Lung microvascular endothelial cell (primary cell): ENCODE measurements around the gene SPARCL1. TPM values are rescaled to one million over a fixed set of nuclear protein-coding genes. Genes with fewer than 3 reads are reported as not detected.
A peak's percentile ranks its signal among the peaks of the same experiment; 100 is the strongest.

Experiments
- DNase-seq, 2 donors: peaks; one replicate each; pipeline versions ENCODE4 v3.0.0 to v3.0.0-alpha.2; 2010; ENCODE audit warnings: low read depth in 2 of 2
- total RNA-seq: library from RNA; depleted of rRNA; stranded (reverse); fragments of >200 nt; gene quantifications from 2 replicates; pipeline ENCODE4 v1.2.1, GENCODE V29; 2014

The SPARCL1 gene
- total RNA-seq, 1 donor from 2014 or later = 4.2 TPM

- DNase-seq = no peak
Observed at GRCh38 chr4:87541521-87541920, 12.3 kb upstream of the SPARCL1 start.

- DNase-seq = peak in 1 of 2 donors; percentile 61
Observed at GRCh38 chr4:87540146-87541058, 11.2 kb upstream of the SPARCL1 start.

- DNase-seq = no peak
Observed at GRCh38 chr4:87532907-87533306, 3.7 kb upstream of the SPARCL1 start.

DNA sequence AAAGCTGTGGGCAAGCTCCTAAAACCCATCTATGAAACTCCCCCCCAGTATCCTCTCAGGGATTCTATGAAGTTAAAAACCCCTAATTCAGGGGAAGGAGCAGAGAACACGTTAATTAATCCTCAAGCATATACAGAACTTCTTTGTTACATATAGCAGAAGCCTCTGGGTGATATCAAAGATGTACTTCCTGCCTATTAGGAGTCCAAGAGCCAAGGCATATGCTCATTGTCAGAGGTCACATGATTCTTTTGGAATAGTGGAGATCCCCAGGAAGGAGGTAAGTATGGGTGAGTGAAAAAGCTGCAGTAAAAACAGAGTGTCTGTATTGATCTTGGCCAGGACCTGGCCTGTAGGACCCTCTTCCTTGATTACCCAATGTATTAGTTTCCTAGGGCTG lies 2.9 kb upstream of the SPARCL1 start:
- no peak for DNase-seq

- DNase-seq = peak in 1 of 2 donors; percentile 18
Observed at GRCh38 chr4:87531621-87532020, 2.4 kb upstream of the SPARCL1 start.

DNA sequence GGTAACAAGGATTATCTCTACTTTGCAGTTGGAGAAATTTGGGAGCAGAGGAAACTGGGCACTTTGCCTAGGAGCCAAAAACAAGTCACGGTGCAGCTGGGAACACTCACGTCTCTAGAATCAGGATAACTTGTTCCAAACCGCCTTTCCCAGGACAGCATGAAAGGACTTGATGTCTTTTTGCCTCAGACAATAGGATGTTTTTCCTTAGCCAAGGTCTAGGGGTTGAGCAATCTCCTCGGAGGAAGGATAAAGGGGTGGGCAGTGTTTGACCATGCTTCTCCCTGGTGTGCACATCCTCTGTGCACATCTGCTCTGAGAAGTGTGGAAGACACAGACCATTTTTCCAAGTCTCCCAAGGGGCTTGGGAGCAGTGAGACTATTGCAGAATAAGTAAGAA lies 1.7 kb upstream of the SPARCL1 start:
- DNase-seq = peak in 1 of 2 donors; percentile 57

GRCh38 chr4:87530229-87530628 lies 1.1 kb upstream of the SPARCL1 start:
- DNase-seq = no peak

GRCh38 chr4:87527431-87528220 lies 1.6 kb downstream of the SPARCL1 start:
- DNase-seq = peak in 1 of 2 donors; percentile 37

DNA sequence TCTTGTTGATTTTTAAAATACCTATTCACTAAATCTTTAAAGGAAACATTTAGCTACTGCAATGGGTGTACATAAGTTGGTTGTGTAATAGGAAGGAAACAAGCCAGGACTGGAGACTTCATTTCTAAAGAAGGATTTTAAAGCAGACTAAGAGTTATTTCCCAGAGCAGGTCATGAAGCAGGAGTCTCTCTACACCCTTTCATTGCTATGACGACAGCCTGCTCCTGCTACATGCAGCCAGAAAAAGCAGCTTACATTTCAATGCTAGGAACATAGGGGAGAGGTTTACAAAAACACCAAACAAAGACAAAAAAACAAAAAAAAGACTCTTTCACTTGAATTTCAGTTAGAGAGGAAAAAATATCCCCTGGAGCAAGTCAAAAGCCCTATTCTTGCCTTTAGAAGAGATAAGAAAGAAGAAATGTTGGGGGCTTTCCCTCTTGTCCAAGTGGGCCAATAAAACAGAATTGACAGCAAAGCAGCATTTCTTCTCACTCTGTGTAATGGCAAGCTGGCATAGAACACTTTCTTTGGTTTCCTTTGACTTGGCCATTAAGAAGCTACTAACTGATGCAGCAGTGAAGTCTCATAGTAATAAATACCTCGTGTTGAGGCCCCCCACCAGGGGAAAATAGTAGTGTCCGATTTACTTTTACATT lies 3.4 kb downstream of the SPARCL1 start:
- DNase-seq = peak in 1 of 2 donors; percentile 12

DNA sequence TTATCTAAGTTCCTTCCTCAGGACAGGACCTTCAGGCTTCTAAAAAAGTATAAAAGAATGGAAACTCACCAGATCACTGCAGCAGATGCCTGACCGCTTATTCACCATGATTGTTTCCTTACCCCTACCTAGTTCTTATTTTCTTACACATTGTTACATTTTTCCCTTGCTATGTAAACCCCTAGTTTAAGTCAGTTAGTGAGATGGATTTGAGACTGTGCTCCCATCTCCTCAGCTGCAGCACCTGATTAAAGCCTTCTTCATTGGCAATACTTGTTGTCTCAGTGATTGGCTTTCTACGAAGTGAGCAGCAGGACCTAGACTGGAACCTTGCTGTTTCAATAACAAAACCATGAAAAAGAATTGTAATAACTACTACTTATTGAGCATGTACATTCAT lies 4.7 kb downstream of the SPARCL1 start:
- no peak for DNase-seq

GRCh38 chr4:87523307-87523706 lies 5.9 kb downstream of the SPARCL1 start:
- no peak for DNase-seq

- DNase-seq = no peak
Observed at GRCh38 chr4:87521757-87522374, 7.3 kb downstream of the SPARCL1 start.

GRCh38 chr4:87521319-87521718 lies 7.9 kb downstream of the SPARCL1 start:
- DNase-seq = no peak

DNA sequence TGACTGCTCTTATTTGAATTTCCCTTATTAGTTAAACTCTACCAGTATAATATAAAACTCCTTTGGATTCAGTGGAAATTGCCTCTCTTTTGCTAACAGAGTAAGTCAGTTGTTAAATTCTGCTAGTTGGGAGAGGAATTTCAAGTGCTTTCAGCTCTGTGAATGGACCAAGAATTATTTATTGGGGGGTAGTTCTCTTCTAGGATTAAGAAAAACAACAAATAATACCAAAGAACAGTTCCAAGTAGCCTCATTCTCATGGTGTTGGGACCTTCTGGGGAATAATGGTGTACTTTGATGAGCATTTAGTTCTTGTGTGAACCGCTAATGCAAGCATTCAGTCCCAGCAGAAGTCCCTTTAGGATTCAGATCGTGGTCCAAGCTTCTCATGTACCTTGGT lies 11.6 kb downstream of the SPARCL1 start:
- DNase-seq = no peak

DNA sequence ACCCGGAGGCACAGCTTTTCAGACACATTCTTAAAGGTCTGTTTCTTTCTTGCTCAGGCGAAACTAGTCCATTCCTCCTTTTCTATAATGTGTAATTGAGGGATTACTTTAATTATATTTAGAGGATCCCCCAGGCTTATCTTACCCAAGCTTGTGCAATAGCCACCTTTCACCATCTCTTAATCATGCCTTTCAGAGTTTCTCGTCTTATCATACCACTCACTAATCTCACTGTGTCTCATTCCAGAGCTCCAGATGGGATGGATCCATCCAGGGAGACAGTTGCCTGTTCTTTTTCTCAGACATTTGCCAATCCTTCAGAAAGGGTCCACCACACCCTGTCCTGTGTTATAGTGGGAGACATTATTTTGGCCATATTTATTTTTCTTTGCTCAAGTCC lies 12.5 kb downstream of the SPARCL1 start:
- DNase-seq = no peak

- DNase-seq = no peak
Observed at GRCh38 chr4:87512400-87512799, 16.8 kb downstream of the SPARCL1 start.

GRCh38 chr4:87511500-87511899 lies 17.7 kb downstream of the SPARCL1 start:
- peak in 1 of 2 donors; percentile 91 for DNase-seq

DNA sequence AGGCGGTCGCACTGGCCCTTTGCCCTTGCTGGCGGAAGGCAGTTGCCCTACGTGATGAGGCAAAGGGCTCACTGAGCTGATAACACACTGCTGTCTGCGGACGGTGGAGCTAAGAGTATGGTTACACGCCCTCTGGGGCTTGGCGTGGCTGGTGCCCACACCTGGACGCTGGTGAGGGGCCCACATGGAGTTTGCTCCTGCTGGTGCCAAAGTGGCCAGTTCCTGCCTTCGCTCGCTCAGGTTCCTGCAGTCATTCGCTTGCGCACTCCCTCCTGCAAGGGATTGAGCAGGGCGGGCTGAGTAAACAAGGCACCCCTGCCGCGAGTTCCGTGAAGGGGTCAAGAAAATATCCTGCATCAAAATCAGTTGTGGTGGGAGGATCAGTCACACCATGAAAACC lies 18.4 kb downstream of the SPARCL1 start:
- DNase-seq = no peak

- peak; percentile 65 to 69 for DNase-seq
Observed at GRCh38 chr4:87506974-87507701, 22.0 kb downstream of the SPARCL1 start.

GRCh38 chr4:87505862-87506261 lies 23.3 kb downstream of the SPARCL1 start:
- no peak for DNase-seq
